Measurements from ENCODE around the gene SETBP1.

- TF ChIP-seq YY1 (IDR thresholded peaks at IDR 0.05; ENCODE audit: insufficient read depth, insufficient read length) (no peak), SUZ12 (IDR thresholded peaks at IDR 0.05; ENCODE audit: extremely low read depth, insufficient read depth, insufficient read length) (no peak)
Measured at GRCh38 chr18:44778788-44779187, 98.1 kb downstream of the SETBP1 start.
